Fibroblast of villous mesenchyme (primary cell): ENCODE measurements around the gene IPO5. TPM values are rescaled to one million over a fixed set of nuclear protein-coding genes. Genes with fewer than 3 reads are reported as not detected.

ENCODE experiments used
- DNase-seq: peaks from one replicate; pipeline ENCODE4 v3.0.0-alpha.2; 2010; ENCODE audit warnings: low read depth
- H3K4me3 ChIP-seq: 2 replicates; pipeline ENCODE4 v1.5.1; 2011; ENCODE audit warnings: low read depth, mild to moderate bottlenecking, low read length
- small RNA-seq: library from RNA; depleted of rRNA; stranded (forward); fragments of <200 nt; gene quantifications from one replicate; pipeline ENCODE3, GENCODE V24; 2012
- total RNA-seq: library from RNA; depleted of rRNA; stranded (reverse); fragments of >200 nt; gene quantifications from 2 replicates; pipeline ENCODE4 v1.2.3, GENCODE V29; 2012
- TF ChIP-seq, protein P1 (sequence below): IDR thresholded peaks from 2 replicates; pipeline ENCODE4 v1.5.1; 2012; ENCODE audit warnings: low read depth, mild to moderate bottlenecking, low read length; ENCODE audit not compliant: insufficient read depth

The IPO5 gene
- total RNA-seq, 1 donor = 282 TPM

DNA sequence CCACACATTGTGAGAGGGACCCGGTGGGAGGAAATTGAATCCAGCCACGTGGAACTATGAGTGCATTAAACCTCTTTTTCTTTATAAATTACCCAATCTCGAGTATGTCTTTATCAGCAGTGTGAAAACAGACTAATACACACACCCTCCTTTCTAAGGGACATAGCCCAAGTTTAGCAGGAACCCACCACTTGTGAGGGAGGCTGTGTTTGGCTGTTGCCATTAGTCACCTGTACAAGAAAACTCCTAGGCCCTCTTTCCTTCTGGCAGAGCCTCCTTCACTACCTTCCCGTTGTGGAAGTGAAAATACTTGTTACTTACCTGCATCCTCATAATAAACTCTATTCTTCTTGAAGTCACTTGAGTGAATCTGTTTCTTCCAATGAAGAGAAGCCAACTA is 113.2 kb downstream of the IPO5 start:
- DNase-seq = no peak
- no peak overlapping the region for H3K4me3 ChIP-seq
- TF ChIP-seq, protein P1, sequence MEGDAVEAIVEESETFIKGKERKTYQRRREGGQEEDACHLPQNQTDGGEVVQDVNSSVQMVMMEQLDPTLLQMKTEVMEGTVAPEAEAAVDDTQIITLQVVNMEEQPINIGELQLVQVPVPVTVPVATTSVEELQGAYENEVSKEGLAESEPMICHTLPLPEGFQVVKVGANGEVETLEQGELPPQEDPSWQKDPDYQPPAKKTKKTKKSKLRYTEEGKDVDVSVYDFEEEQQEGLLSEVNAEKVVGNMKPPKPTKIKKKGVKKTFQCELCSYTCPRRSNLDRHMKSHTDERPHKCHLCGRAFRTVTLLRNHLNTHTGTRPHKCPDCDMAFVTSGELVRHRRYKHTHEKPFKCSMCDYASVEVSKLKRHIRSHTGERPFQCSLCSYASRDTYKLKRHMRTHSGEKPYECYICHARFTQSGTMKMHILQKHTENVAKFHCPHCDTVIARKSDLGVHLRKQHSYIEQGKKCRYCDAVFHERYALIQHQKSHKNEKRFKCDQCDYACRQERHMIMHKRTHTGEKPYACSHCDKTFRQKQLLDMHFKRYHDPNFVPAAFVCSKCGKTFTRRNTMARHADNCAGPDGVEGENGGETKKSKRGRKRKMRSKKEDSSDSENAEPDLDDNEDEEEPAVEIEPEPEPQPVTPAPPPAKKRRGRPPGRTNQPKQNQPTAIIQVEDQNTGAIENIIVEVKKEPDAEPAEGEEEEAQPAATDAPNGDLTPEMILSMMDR = no peak

DNA sequence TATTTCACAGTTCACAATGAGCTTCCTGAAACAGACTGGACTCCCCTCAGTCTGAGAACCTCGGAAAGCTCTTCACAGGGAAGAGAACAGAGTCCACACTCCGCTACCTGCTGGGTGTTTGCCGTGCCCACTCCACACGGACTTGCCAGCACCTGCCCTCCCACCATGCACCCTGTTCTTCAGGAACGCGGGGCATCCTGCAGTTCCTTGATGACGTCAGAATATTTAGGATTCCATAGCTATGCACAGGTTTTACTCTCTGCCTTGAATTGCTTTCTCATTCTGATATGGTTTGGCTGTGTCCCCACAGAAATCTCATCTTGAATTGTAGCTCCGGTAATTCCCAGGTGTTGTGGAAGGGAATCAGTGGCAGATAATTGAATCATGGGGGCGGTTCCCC is 115.0 kb downstream of the IPO5 start:
- H3K4me3 ChIP-seq = no peak overlapping the region
- no peak for DNase-seq
- TF ChIP-seq, protein P1 = no peak

DNA sequence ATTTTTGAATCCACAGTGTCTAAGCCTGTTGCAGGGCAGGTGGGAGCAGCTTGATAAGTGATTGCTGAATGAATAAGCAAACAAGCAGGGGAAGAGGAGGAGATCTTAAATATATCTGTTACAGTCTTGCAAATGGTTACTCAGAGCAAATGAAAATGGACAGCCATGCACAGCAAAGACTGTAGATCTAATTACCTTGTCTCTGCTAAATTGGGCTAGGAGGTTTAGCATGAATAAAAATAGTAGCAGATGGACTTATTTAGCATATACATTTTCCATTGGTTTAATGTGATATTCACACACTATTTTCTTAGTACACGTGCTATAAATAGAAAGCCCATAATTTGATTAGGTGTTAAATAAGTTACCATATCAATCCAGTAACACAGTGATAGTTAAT is 116.5 kb downstream of the IPO5 start:
- TF ChIP-seq, protein P1 = no peak
- H3K4me3 ChIP-seq = no peak overlapping the region
- DNase-seq = no peak

DNA sequence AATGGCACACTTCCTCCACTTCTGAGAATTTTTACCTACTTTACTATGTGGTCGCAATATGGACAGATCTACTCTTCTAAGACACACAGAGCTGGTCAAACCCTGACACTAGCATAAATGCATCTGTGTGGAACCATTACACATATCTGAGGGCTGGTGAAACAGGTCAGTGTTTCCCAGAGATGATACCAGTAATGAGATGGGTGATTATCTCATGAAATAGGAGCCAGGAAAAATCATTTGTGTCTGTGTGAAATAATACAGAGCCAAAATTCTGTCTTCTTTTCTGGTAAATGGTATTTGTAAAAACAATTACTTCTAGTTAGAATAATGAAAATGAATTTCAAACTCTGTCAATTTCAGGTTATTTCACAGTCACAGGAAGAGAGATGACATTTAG is 117.8 kb downstream of the IPO5 start:
- no peak for DNase-seq
- H3K4me3 ChIP-seq = no peak overlapping the region
- TF ChIP-seq, protein P1 = no peak

DNA sequence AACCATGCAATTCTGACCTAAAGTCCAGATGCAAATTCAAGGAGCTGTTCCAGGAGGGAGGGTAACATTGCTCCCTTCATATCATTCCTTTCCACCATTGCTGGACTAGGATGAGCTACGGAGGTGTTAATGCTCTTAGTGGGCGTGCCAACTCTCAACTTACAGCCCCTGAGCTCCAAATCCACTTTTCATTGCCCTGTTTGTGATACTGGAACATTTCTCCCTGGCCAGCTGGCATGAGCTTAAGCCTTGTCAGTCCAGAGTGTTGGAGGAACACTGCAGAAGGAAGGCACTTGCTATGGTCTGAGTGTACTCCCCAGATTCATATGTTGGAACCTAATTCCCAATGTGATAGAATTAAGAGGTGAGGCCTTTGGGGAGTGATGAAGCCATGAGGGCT is 119.0 kb downstream of the IPO5 start:
- no peak for DNase-seq
- TF ChIP-seq, protein P1 = no peak

More for the DNA sequence above, 119.0 kb downstream of the IPO5 start:
- no peak overlapping the region for H3K4me3 ChIP-seq

Small RNA genes within 50 kb of the gene (small RNA-seq; reads per million reads assigned to genes)
- gene FTLP8 = not detected

Other genes with a start within 250 kb of the IPO5 start
- gene FARP1, start 189.4 kb downstream of the IPO5 start, total RNA-seq = 110 and 125 TPM in 2 replicates
- not detected in 2 replicates for gene RNF113B, start 223.6 kb downstream of the IPO5 start, total RNA-seq